ENCODE data around the gene ATP8B3. TPM values are rescaled to one million over a fixed set of nuclear protein-coding genes. Genes with fewer than 3 reads are reported as not detected.
A peak's percentile ranks its signal among the peaks of the same experiment; 100 is the strongest.

ATP8B3 gene
- total RNA-seq, 1 donor from 2014 or later = 1.5 TPM

DNA sequence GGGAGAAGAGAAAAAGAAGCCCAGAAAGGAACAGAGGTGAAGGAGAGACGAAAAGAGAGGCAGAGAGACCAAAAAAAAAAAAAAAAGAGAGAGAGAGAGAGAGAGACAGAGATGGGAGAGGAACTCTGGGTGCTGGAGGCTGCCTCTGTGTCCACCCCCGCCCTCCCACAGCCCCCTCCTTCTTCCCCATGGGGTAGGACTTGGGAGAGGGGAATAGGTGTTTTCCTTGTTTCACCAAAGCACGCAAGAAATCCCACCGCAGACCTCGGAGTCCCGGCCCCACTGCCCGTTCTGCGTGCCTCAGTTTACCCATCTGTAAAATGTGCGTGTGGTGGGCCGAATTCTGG lies 53.9 kb downstream of the ATP8B3 start:
- Mint-ChIP-seq H3K36me3 (no peaks in the 10 kb centered on the region), H3K4me1 (ENCODE audit: unreplicated experiment) (peaks cover 4% of the 10 kb centered on the region), H3K27ac (no peak overlapping the region), H3K4me3 (no peak overlapping the region), H3K27me3 (peaks cover 75% of the 10 kb centered on the region), H3K9me3 (no peaks in the 10 kb centered on the region)
- DNase-seq (ENCODE audit: extremely low spot score, unreplicated experiment) = no peak
- TF ChIP-seq, protein P1, sequence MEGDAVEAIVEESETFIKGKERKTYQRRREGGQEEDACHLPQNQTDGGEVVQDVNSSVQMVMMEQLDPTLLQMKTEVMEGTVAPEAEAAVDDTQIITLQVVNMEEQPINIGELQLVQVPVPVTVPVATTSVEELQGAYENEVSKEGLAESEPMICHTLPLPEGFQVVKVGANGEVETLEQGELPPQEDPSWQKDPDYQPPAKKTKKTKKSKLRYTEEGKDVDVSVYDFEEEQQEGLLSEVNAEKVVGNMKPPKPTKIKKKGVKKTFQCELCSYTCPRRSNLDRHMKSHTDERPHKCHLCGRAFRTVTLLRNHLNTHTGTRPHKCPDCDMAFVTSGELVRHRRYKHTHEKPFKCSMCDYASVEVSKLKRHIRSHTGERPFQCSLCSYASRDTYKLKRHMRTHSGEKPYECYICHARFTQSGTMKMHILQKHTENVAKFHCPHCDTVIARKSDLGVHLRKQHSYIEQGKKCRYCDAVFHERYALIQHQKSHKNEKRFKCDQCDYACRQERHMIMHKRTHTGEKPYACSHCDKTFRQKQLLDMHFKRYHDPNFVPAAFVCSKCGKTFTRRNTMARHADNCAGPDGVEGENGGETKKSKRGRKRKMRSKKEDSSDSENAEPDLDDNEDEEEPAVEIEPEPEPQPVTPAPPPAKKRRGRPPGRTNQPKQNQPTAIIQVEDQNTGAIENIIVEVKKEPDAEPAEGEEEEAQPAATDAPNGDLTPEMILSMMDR (conservative IDR thresholded peaks at IDR 0.05) = no peak

DNA sequence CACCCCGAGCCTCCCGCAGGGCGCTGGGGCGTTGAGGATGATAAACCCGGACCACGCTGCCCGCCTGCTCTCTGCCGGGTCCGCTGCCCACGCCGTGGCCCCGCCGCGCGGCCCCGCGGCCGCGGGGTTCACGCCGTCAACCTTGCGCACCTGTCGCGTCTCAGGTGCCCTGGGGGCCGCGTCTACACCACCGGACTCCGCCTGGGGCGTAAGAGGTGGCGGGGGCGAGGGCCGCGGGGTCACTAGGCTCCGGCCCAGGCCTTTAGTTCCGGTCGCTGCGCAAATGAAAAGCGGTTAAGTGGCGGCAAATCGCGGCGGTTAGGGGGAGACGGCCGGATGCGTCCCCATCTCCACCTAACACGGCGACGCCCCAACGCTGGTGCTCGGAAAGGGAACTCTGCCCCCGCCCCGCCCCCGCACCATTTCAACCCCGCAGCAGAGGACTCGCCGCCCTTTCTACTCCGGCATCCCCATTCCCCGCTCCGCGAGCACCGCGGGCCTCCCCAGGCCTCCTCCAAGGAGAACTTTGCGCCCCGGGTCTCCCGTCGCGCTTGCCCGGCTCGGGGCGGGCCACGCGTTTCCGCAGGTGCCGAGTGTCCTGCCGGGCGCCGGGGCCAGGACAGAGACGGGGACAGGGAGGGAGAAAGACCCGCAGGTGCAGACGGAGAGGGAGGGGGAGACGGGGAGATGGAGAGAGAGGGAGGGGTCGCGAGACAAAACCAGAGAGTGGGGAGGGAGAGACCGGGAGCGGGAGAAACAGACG lies 54.4 kb downstream of the ATP8B3 start:
- Mint-ChIP-seq H3K9me3 (no peaks in the 10 kb centered on the region), H3K36me3 (no peaks in the 10 kb centered on the region), H3K27me3 (peaks cover 75% of the 10 kb centered on the region), H3K4me1 (ENCODE audit: unreplicated experiment) (peaks cover 4% of the 10 kb centered on the region), H3K4me3 (peak overlapping the region; percentile 73), H3K27ac (no peak overlapping the region)
- TF ChIP-seq, protein P1 (conservative IDR thresholded peaks at IDR 0.05) = no peak
- DNase-seq (ENCODE audit: extremely low spot score, unreplicated experiment) = no peak

DNA sequence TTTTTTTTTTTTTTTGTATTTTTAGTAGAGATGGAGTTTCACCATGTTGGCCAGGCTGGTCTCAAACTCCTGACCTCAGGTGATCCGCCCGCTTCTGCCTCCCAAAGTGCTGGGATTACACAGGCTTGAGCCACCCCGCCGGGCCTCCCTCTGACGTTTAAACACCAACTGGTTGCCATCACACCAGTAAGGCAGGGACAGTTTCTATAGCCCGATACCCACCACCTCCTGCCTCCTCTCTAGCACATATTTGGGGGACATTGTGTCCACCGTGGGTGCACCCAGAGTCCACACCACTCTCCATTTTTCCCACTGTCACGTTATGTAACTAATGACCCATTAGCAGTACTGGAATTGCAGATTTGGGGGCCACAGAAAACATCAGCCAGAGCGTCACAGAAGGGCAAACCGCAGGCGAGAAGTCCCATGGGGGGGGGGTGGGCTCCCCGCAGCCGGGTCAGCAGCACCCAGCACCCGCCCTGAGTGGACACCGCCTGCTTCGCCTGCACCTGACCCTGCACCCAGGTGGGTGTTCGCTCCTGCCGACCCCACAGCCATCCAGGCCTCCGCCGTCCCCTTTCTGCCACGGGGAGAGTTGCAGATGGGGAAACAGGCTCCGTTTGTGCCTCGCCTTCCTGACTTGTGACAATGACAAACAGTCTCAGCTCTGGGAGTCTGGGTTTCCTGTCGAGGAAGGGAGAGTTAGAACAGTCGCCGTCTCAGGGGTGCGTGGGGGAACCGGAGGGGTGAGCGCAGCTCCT lies 55.2 kb downstream of the ATP8B3 start:
- DNase-seq (ENCODE audit: extremely low spot score, unreplicated experiment) = no peak
- peak overlapping the region; percentile 73 for H3K4me3 Mint-ChIP-seq

DNA sequence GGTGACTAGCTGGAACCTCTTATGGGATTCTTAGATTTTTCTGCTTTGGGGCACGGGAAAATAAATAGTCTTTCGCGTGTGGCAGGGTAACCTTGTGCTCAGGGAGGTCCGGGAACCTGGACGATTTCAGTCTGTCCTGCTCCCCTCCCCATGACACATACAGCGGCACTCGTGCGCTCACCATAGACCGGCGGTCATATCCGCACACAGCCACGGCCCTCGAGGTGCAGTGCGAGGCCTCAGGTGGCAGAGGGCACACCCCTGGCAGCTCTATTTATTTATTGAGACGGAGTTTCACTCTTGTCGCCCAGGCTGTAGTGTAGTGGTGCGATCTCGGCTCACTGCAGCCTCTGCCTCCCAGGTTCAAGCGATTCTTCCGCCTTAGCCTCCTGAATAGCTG lies 55.8 kb downstream of the ATP8B3 start:
- Mint-ChIP-seq H3K9me3 (no peaks in the 10 kb centered on the region), H3K27me3 (peaks cover 80% of the 10 kb centered on the region), H3K4me3 (peak overlapping the region; percentile 66), H3K4me1 (ENCODE audit: unreplicated experiment) (peaks cover 4% of the 10 kb centered on the region), H3K27ac (no peak overlapping the region), H3K36me3 (no peaks in the 10 kb centered on the region)
- TF ChIP-seq, protein P1 (conservative IDR thresholded peaks at IDR 0.05) = no peak
- no peak for DNase-seq (ENCODE audit: extremely low spot score, unreplicated experiment)

More for the DNA sequence above, 55.2 kb downstream of the ATP8B3 start:
- TF ChIP-seq, protein P1 (conservative IDR thresholded peaks at IDR 0.05) = no peak
- peaks cover 80% of the 10 kb centered on the region for H3K27me3 Mint-ChIP-seq
- H3K4me1 Mint-ChIP-seq (ENCODE audit: unreplicated experiment) = peaks cover 4% of the 10 kb centered on the region
- H3K36me3 Mint-ChIP-seq = no peaks in the 10 kb centered on the region
- no peak overlapping the region for H3K27ac Mint-ChIP-seq
- no peaks in the 10 kb centered on the region for H3K9me3 Mint-ChIP-seq

DNA sequence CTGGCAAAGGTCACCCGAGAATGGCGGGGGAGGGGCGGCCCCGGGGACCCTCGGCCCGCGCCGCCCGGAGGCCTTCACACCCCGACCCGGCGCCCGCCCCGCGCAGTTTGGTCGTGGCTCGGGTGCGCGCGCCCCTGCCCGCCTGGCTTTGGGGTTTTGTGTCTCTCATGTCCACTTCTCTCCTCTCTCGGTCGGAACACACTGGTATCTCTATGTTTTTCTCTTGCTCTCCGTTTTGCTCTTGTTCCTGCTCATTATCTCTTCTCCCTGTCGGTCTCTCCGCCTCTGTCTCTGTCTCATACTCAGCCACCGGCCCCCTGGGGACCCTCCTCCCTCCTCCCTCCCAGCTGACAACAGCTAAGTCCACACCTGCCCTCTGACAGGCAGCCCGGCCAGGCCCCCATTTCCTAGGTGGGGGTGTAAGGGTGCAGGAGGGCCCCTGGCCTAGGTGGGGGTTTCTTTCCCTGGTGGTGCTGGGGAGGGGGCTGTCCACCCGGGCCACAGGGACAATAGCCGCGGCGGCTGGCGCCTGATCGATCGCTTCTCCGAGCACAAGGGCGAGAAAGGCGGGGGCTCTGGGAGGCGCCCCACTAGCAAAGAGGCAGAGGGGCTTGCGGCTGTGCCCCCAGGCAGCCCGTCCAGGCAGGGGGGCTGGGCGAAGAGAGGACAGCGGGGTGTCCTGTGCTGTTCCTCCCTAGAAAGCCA lies 56.5 kb downstream of the ATP8B3 start:
- H3K27ac Mint-ChIP-seq = peak overlapping the region; percentile 57
- peaks cover 4% of the 10 kb centered on the region for H3K4me1 Mint-ChIP-seq (ENCODE audit: unreplicated experiment)
- peaks cover 80% of the 10 kb centered on the region for H3K27me3 Mint-ChIP-seq
- DNase-seq (ENCODE audit: extremely low spot score, unreplicated experiment) = no peak
- no peaks in the 10 kb centered on the region for H3K9me3 Mint-ChIP-seq
- peak overlapping the region; percentile 79 for H3K4me3 Mint-ChIP-seq
- H3K36me3 Mint-ChIP-seq = no peaks in the 10 kb centered on the region
- TF ChIP-seq, protein P1 (conservative IDR thresholded peaks at IDR 0.05) = no peak
